OCI-LY7 (cell line): ENCODE measurements around the gene LRRC8D. TPM values are rescaled to one million over a fixed set of nuclear protein-coding genes. Genes with fewer than 3 reads are reported as not detected.
A peak's percentile ranks its signal among the peaks of the same experiment; 100 is the strongest.

Experiments used
- BruUV-seq: library from RNA; stranded (reverse); fragments of 400-500 nt; replicated peaks from 2 replicates; lab custom pipeline; 2021; lab: Mats Ljungman, UMichigan
- CTCF ChIA-PET: fragments of 300-600 bp; sonication (Branson Sonifier 250); formaldehyde crosslinking; loops from one replicate; lab custom pipeline; 2022; ENCODE audit warnings: antibody characterized with exemption; ENCODE audit not compliant: unreplicated experiment; lab: Charles Lee
- POLR2A ChIA-PET: fragments of 300-600 bp; sonication (Branson Sonifier 250); formaldehyde crosslinking; loops from one replicate; lab custom pipeline; 2022; ENCODE audit warnings: antibody characterized with exemption; lab: Charles Lee
- DNase-seq: peaks from one replicate; pipeline ENCODE4 v3.0.0-alpha.2; 2015; ENCODE audit warnings: low spot score
- H2AFZ ChIP-seq: fragments of 200-600 bp; sonication (generic), shearing (Covaris generic); 2 replicates; pipeline ENCODE4 v1.6.1; 2014; ENCODE audit warnings: mild to moderate bottlenecking, antibody characterized with exemption, low read length, moderate library complexity
- H3K27ac ChIP-seq: fragments of 200-600 bp; sonication (generic); 2 replicates; pipeline ENCODE4 v1.5.1; 2014; ENCODE audit warnings: mixed run types, low read depth, mild to moderate bottlenecking, moderate library complexity, low read length, inconsistent platforms; ENCODE audit not compliant: poor library complexity, severe bottlenecking
- H3K36me3 ChIP-seq: fragments of 200-600 bp; sonication (generic); 2 replicates; pipeline ENCODE4 v1.6.1; 2014; ENCODE audit warnings: mild to moderate bottlenecking, antibody characterized with exemption, low read length, moderate library complexity, mixed read lengths; ENCODE audit not compliant: insufficient read depth
- H3K4me1 ChIP-seq: fragments of 200-600 bp; sonication (generic); 2 replicates; pipeline ENCODE4 v1.5.1; 2014; ENCODE audit warnings: mild to moderate bottlenecking, low read length; ENCODE audit not compliant: insufficient read depth, poor library complexity, severe bottlenecking
- H3K4me2 ChIP-seq: fragments of 200-600 bp; sonication (generic); 2 replicates; pipeline ENCODE4 v1.6.1; 2014; ENCODE audit warnings: mild to moderate bottlenecking, low read length
- H3K4me3 ChIP-seq: fragments of 200-600 bp; sonication (generic); 2 replicates; pipeline ENCODE4 v1.5.1; 2014; ENCODE audit warnings: mild to moderate bottlenecking, low read depth, low read length; ENCODE audit not compliant: poor library complexity, severe bottlenecking
- H3K79me2 ChIP-seq: fragments of 200-600 bp; sonication (generic); 2 replicates; pipeline ENCODE4 v1.6.1; 2016; ENCODE audit warnings: low read depth, mild to moderate bottlenecking, low read length, moderate library complexity, mixed read lengths; ENCODE audit not compliant: insufficient read depth
- H3K9me2 ChIP-seq: fragments of 200-600 bp; sonication (generic); 2 replicates; pipeline ENCODE4 v1.6.1; 2016; ENCODE audit warnings: mild to moderate bottlenecking, low read length, mixed read lengths; ENCODE audit not compliant: insufficient read depth
- H3K9me3 ChIP-seq: fragments of 200-600 bp; sonication (generic); 2 replicates; pipeline ENCODE4 v1.6.1; 2014; ENCODE audit warnings: mild to moderate bottlenecking, mixed run types, low read length, mixed read lengths
- H4K20me1 ChIP-seq: fragments of 200-600 bp; sonication (generic); 2 replicates; pipeline ENCODE4 v1.6.1; 2014; ENCODE audit warnings: mild to moderate bottlenecking, antibody characterized with exemption, low read length, moderate library complexity, mixed read lengths; ENCODE audit not compliant: insufficient read depth
- EZH2phosphoT487 ChIP-seq: fragments of 200-600 bp; sonication (generic); IDR thresholded peaks from 2 replicates; pipeline ENCODE4 v1.6.1; 2018; ENCODE audit warnings: low read depth, borderline replicate concordance, mild to moderate bottlenecking, mixed run types, antibody characterized with exemption, low read length, moderate library complexity, mixed read lengths
- intact Hi-C: fragments of 100-400 bp; cut with micrococcal nuclease; formaldehyde crosslinking; loops from one replicate; pipeline ENCODE4 v1.10.0; 2022; ENCODE audit not compliant: unreplicated experiment
- total RNA-seq, 2 experiments: library from RNA; depleted of rRNA in 1 of 2; stranded (reverse); fragments of >200 nt in 1 of 2; shearing (Covaris generic) in 1 of 2; gene quantifications; 2 replicates each; pipeline ENCODE4 v1.2.3, GENCODE V29; 2014 to 2022
- TF ChIP-seq, protein P1 (sequence below): fragments of 200-600 bp; sonication (generic); conservative IDR thresholded peaks from 2 replicates; pipeline ENCODE4 v1.5.1; 2014; ENCODE audit warnings: mild to moderate bottlenecking, antibody characterized with exemption, low read length, moderate library complexity, mixed read lengths

LRRC8D gene
- total RNA-seq, 2 experiments from 2014 or later = 23.8 to 37.1 TPM

DNA sequence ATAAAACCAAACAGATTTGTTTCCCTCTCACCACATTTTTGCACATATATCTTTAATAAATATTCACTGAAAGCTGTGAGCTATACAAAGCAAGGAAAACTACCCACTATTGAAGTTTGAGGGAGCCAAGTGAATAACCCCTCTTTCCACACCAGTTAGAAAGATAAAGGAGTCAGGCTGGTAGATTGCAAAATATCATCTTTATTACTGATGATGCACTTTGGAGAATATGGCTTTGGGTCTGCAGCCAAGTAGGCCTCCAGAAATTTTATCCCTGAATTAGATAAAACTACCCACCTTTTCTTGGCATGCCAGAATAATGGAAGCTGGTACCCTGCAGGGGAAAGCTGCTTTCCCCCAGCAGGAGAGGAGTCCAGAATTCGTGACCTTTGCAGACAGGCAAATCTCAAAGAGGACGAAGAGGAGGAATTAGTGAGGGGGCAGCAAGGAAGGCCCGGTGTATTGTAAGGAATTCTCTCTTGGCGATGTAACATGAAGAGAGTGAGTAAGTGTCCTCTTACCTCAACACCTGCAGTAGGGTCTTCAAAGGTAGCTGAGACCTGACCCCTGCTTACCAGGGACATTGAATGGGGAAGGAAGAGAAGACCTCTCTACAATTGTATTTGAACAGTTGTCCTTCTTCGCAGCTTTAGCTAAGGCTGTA is 84.7 kb downstream of the LRRC8D start:
- no peak for DNase-seq
- ChIA-PET CTCF (no interaction called here), POLR2A (no interaction called here)
- no peak overlapping the region for H3K27ac ChIP-seq
- peaks cover 40% of the 10 kb centered on the region for H3K4me1 ChIP-seq
- H3K36me3 ChIP-seq = peaks cover 6% of the 10 kb centered on the region; the same call in 1 of the 2 replicates
- intact Hi-C loops = no loop called here
- H3K4me2 ChIP-seq = no peak overlapping the region
- peaks cover 5% of the 10 kb centered on the region; the same call in 1 of the 2 replicates for H3K79me2 ChIP-seq
- BruUV-seq = no TSS peak
- no peaks in the 10 kb centered on the region for H3K9me3 ChIP-seq
- no peak overlapping the region for H2AFZ ChIP-seq
- TF ChIP-seq, protein P1, sequence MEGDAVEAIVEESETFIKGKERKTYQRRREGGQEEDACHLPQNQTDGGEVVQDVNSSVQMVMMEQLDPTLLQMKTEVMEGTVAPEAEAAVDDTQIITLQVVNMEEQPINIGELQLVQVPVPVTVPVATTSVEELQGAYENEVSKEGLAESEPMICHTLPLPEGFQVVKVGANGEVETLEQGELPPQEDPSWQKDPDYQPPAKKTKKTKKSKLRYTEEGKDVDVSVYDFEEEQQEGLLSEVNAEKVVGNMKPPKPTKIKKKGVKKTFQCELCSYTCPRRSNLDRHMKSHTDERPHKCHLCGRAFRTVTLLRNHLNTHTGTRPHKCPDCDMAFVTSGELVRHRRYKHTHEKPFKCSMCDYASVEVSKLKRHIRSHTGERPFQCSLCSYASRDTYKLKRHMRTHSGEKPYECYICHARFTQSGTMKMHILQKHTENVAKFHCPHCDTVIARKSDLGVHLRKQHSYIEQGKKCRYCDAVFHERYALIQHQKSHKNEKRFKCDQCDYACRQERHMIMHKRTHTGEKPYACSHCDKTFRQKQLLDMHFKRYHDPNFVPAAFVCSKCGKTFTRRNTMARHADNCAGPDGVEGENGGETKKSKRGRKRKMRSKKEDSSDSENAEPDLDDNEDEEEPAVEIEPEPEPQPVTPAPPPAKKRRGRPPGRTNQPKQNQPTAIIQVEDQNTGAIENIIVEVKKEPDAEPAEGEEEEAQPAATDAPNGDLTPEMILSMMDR = no peak
- no peak for TF ChIP-seq EZH2phosphoT487
- peaks cover 6% of the 10 kb centered on the region; the same call in 1 of the 2 replicates for H4K20me1 ChIP-seq
- no peaks in the 10 kb centered on the region for H3K9me2 ChIP-seq
- H3K4me3 ChIP-seq = no peak overlapping the region

DNA sequence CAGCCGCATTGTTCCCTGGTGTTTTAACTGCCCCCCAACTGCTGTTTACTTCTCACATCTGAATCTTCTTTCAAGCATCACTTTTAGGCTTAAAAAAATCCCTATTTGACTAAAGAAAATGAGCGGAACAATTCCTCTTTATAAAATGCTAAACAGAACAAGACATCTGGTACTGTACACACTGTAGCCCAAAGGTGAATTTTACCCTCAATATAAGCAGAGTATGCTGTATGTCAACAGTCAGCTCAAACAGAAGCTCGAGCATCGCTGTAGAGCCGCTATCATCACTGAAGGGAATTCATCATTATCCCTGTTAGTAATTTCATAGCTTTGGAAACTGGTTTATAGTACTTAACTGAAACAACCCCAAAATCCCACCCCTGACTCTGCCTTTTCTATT is 85.3 kb downstream of the LRRC8D start:
- Histone ChIP-seq H3K9me3 (no peaks in the 10 kb centered on the region), H3K79me2 (peaks cover 7% of the 10 kb centered on the region; the same call in 1 of the 2 replicates), H3K9me2 (no peaks in the 10 kb centered on the region), H4K20me1 (peaks cover 6% of the 10 kb centered on the region; the same call in 1 of the 2 replicates), H3K4me2 (peak overlapping the region; percentile 18), H3K36me3 (peaks cover 6% of the 10 kb centered on the region; the same call in 1 of the 2 replicates), H3K4me1 (peaks cover 40% of the 10 kb centered on the region), H2AFZ (no peak overlapping the region), H3K27ac (no peak overlapping the region), H3K4me3 (no peak overlapping the region)
- no peak for DNase-seq
- BruUV-seq = no TSS peak
- ChIA-PET CTCF (interaction anchor here (0.5 kb wide), 1 partner anchor 273 kb away, joined by 3 read pairs; the partner anchor contains the start of gene LRRC8C), POLR2A (interaction anchor here (0.5 kb wide), 1 partner anchor 120 kb away, joined by 5 read pairs; no protein-coding TSS in a partner anchor)
- TF ChIP-seq, protein P1 = no peak
- TF ChIP-seq EZH2phosphoT487 = no peak
- intact Hi-C loops = no loop called here

DNA sequence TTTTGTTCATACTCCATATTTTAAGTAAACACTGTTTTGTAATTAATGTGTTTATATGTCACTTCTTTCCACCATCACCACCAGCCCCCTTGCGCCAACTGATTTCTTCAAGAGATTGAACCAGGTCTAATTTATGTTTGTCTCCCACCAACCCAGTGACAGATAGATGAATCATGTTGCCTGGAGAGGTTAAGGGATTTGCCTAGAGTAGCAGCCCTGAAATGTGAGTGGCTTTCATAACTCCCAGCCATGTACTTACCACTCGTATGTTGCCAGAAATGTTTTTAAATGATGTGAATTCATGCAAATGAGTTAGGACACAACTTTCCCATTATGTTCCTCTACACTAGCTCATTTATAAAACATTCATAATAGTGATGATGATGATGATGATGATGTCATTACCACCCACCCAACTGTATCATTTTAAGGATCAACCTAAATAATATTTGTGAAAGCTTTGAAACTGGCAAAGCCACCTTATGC is 86.9 kb downstream of the LRRC8D start:
- no peak overlapping the region for H3K4me3 ChIP-seq
- H2AFZ ChIP-seq = no peak overlapping the region
- H3K9me2 ChIP-seq = no peaks in the 10 kb centered on the region
- ChIA-PET CTCF (no interaction called here), POLR2A (no interaction called here)
- H3K4me1 ChIP-seq = peaks cover 41% of the 10 kb centered on the region
- no TSS peak for BruUV-seq
- H3K36me3 ChIP-seq = peaks cover 6% of the 10 kb centered on the region; the same call in 1 of the 2 replicates
- intact Hi-C loops = no loop called here
- no peaks in the 10 kb centered on the region for H3K9me3 ChIP-seq
- 0 out of 2 replicates have a peak overlapping the region, but pooled peaks have one; percentile 32 for H3K4me2 ChIP-seq
- H3K79me2 ChIP-seq = peaks cover 7% of the 10 kb centered on the region; the same call in 1 of the 2 replicates
- TF ChIP-seq, protein P1 = no peak
- TF ChIP-seq EZH2phosphoT487 = no peak
- peaks cover 6% of the 10 kb centered on the region; the same call in 1 of the 2 replicates for H4K20me1 ChIP-seq
- no peak for DNase-seq
- H3K27ac ChIP-seq = no peak overlapping the region
